ENCODE data around the gene SCN7A.
"Not testable (repeated sequence)": the region's sequence is repeated elsewhere in the genome, so short reads cannot be mapped to it uniquely, and the experiment has no call there.

Gene SCN7A

DNA sequence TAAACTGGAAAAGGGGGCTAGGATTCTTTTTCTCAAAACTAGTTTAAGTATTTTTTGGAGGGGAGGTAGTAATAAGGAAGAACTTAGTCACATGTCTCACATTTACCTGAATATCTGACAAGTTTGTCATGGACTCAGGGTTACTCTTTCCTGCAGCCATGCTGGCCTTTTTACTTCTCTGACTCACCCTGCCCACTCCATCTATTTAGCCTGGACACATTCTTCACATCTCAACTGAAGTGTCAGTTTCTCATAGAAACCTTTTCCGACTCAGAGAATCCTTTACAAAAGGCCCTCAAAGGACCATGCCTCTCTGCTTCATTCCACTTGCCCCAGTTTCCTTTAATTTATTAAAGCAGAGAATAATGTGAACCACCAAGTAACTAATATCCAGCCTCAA, 42.6 kb downstream of the SCN7A start:
- no peak for DNase-seq

DNA sequence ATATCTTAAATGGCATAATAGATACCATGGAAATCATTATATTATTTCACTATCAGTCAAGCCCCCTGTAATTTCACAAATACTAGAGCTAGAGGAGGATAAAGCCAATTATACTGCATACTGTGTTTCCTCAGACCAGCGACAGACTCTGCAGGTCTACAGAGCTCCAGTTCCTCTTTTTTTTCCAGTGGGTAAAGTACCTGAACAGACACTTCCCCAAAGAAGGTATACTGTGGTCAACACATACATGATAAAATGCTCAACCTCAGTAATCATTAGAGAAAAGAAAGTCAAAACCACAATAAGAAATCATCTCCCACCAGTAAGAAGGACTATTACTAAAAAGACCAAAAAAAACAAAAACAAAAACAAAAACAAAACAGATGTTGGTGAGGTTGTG, 44.6 kb downstream of the SCN7A start:
- DNase-seq, result no peak

DNA sequence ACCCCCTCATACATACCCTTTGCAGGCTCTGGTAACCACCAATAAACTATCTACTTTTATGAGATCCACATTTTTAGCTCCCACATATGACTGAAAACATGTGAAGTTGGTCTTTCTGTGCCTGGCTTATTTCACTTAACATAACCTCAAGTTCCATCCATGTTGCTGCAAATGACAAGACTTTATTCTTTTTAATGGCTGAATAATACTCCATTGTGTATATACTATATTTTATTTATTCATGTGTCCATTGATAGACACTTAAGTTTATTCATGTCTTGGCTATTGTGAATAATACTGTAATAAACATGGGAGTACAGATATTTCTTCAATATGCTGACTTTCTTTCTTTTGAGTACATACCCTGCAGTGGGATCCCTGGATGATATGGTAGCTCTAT, 45.9 kb downstream of the SCN7A start:
- no peak for DNase-seq

DNA sequence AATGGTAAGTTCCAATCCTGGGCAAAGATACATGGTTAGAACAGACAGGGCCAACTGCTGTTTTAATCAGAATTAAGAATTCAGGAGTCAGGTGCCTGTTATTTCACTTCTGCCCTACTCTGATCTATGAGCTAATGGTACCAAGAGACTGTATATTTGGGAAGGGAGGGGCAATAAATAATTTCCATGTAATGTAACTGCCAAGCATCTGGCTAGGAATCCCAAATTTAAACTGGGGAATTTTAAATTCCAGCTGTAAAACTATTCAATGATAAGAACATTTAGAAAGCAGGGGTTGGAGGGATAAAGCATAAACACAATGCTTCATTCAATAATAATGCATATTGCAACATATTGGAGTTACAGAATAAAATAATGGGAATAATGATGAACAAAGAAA, 49.7 kb downstream of the SCN7A start:
- no peak for DNase-seq

DNA sequence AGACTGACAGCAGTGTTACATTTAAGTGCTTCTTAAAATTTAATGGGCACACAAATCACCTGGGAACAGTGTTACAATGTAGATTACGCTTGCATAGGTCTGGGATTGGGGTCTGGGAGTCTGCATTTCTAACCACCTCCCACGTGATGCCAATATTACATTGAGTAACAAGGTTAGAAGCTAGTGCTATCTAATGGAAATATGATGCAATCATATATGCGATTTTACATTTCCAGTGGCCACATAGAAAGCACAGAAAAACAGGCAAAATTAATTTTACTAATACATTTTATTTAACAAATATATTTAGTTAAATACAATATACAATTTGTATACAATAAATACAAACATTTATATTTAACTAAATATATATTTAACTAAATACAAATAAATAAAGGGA, 53.7 kb downstream of the SCN7A start:
- DNase-seq, result no peak

DNA sequence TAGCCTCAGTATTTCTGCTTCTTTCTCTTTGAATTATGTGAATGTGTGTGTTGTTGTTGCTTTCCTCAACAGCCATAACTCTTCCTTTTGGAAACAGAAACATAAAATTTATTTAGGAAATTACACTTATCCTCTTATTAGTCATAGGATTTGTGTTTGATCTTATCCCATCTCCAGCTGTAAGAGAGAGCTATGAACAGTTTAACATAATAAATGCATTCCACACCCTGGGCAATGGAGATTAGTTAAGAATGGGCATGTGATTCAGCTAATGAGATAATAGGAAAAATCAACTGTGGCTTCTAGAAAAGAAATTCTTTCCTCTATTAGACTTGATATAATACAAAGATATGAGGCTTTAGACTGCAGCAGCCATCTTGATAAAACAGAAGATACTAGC, 55.0 kb downstream of the SCN7A start:
- DNase-seq, result no peak

DNA sequence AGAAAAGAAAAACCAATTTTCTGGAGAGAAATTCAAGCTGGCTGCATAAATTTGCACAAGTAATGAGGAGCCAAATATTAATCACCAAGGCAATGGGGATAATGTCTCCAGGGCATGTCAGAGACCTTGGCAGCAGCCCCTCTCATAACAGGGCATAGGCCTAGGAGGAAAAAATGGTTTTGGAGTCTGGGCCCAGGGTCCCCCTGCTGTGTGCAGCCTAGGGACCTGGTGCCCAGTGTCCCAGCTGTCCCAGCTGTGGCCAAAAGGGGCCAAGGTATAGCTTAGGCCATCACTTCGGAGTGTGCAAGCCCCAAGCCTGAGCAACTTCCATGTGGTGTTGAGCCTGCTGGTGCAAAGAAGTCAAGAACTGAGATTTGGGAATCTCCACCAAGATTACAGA, 57.1 kb downstream of the SCN7A start:
- no peak for DNase-seq

DNA sequence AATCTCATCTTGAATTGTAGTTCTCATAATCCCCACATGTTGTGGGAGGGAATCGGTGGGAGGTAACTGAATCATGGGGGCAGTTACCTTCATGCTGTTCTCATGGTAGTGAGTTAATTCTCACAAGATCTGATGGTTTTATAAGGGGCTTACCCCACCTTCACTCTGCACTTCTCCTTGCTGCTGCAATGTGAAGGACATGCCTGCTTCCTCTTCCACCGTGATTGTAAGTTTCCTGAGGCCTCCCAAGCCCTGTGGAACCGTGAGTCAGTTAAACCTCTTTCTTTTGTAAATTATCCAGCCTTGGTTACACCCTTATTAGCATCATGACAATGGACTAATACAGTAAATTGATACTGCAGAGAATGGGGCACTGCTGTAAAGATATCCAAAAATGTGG, 57.9 kb downstream of the SCN7A start:
- DNase-seq, result no peak

DNA sequence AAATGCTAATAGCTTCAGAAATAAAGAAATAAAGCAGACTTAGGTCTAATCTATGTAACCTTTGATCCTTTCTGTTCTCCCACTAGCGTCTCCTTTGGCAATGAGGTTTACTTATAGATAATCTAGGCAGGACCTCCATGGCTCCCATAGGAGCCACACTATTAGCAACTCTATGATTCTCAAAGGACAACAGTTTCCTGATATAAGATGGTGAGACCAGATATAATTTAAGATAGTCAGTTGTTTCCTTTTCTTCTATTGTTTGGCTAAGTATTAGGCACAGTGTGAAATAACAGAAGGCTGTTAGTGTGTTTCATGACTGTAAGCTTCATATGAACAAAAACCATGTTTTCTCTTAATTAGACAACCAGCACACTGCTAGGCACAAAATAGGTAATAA, 59.6 kb downstream of the SCN7A start:
- no peak for DNase-seq

DNA sequence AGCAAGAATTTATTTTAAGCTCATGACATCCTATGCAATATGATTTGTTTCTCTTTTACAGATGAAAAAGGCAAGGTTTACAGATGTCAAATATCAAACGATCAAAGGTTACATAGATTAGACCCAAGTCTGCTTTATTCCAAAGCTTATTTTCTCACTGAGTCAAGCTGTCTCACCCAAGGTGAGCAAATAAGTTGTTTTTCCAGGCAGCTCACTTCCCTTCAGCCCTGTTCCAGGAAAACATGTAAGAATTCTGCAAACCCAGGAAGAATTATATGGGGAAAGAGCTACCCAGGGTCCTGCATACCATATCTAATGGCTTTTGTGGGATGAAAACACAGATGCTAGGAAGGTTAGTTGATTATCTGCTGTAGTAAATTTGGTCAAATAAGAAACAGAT, 60.6 kb downstream of the SCN7A start:
- no peak for DNase-seq

DNA sequence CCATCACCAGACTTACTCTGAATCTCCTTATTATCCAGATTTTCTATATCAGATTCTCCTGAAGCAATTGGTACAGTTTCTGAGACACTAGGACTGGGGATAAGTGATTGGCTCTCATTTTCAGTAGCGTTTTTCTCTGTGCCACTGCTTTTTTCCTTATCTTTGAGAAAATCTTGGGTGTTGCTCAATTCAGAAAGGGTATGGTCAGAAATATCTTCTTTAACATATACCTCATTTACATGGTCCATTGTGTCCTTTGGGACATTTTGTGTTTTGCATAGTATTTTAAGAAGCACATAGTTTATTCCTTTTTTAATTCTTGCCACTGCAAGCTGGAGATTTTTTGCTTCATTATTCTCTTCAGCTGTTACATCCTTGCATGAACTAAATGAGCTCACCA, 61.7 kb downstream of the SCN7A start:
- DNase-seq, result no peak

DNA sequence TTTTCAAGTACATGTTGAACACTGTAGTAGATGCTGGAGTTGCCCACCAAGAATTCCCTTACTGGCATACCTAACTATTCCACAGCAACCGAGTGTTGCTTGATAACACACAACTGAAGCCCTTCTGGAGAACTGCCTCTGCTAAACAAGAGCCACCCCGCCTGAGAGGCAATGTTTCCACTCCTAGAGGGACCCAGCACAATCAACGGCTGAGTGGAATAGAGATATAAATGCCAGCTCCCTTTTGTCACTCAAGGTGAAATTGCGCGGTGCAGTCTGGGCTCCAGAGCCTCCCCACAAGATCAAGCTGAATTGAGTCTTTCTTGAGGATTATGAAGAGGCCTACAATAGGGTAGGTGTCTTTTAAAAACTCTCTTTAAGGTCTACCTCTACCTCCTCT, 69.2 kb downstream of the SCN7A start:
- no peak for DNase-seq

DNA sequence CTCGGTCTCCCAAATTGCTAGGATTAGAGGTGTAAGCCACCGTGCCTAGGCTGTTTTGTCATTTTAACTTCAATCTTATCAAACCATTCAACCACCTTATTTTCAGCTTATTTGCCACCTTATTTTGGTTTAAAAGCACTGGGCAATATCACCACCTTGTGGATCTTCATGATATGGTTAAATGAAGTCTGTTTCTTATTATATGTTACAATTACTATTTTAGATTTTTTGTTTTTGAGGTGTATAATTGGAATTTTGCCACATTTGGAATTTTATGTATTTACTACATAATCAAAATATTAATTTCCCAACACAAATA, 74.5 kb downstream of the SCN7A start:
- no peak for DNase-seq

DNA sequence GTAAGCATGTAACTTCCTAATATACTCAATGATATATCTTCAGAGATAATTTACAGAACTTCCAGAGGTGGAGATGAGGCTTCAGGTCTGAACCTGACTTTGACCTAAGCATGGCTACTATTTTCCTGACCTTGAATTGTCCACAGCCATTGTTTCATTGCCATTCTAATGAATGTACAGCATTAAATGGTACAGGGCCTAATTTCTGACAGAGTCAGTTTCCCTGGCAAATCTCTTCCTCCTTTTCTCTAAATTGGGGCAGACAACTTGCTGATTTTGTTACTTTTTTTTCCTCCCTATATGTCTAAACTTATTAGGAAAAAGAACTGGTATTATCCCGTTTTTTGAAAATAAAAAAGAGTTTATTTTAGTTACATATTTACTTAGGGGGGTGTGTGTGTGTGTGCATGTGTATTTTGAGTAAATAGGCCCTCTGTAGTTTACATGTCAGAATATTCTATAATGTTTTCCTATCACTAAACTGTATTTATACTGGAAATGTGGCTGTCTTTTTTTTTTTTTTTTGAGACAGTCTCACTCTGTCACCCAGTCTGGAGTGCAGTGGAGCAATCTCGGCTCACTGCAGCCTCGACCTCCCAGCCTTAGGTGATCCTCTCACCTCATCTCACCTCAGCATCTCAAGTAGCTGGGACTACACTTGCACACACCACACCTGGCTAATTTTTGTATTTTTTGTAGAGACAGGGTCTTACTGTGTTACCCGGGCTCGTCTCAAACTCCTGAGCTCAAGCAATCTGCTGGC, 75.0 kb downstream of the SCN7A start:
- DNase-seq, result no peak

DNA sequence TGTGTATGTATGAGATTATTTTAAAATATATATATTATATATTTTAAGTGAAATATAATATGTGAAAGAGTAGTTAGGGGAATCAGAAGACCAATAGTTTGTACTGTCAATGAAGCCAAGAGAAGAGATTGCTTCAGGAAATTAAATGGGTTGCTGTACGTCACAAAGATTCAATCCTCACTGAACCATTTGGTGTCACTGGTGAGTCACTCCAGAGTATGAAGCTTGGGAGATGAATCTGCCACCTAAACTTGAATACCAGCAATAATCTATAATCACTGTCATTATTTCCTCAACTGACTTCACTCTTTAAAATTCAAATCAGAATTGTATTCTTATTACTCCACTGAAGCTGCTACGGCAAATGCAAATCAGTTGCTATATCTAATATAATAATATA, 76.4 kb downstream of the SCN7A start:
- DNase-seq, result peak; percentile 1

DNA sequence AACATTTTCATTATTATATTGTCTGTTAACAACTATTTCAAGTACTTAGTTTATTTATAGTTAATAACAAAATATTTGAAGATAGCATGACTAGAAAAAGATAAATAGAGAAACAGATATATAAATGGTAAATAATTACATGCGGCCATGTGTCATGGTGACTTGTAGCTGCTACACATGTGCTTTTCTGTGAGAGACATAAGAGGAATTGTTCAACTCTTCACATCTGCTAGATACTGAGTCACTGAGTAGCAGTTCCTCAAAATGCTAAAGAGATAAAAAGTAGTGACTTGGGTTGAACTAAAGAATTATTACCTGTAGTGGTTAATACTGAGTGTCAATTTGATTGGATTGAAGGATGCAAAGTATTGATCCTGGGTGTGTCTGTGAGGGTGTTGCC, 80.8 kb downstream of the SCN7A start:
- no peak for DNase-seq

DNA sequence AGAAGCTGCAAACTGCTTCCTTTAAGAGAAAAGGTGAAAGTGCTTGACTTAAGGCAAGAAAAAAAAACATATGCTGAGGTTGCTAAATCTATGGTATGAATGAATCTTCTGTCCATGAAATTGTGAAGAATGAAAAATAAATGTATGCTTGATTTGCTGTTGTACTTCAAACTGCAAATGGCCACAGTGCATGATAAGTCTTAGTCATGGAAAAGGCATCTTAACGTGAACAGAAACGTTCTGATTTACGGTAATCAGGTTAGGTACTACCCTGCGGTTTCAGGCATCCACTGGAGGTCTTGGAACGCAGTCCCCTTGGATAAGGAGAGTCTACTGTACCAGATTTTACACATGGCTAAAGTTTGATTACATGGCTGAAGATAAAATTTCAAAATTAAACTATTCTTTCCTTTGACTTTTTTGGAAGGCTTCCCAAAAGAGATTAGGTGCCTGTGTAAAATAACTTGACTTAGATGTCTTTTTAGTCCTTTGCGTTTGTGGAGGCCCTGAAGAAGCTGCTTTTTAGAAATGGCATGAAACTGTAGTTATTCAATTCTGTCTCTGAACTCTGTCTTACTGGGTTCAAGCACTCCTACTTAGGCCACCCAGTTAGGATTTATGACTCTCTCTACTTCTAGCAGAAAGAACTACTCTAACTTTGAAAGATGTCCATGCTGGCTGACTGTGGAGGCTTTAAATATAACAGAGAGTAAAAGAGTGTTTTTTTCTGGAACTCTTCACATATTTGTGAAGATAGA, 82.4 kb downstream of the SCN7A start:
- no peak for DNase-seq

DNA sequence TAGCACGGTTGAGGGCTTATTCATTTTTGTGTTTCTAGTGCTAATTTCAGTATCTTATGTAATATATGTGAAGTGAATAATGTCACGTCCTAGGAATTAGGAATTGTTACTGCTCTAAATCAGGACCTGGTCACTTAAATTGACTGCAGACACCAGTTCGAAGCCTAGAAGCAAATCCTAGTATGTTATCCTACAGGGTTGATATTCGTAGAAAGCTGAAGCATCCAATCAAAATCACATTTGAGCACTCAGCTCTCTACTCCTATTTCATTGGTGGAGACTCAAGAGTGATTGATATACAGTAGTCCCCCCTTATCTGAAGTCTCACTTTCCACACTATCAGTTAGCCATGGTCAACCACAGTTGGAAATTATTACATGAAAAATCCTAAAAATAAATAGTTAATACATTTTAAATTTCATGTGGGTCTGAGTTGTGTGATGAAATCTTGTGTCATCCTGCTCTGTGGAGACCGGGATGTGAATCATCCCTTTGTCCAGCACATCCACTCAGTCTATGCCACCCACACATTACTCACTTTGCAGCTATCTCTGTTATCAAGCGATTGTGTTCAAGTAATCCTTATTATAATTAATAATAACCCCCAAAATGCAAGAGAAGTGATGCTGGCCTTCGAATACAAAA, 83.1 kb downstream of the SCN7A start:
- no peak for DNase-seq

DNA sequence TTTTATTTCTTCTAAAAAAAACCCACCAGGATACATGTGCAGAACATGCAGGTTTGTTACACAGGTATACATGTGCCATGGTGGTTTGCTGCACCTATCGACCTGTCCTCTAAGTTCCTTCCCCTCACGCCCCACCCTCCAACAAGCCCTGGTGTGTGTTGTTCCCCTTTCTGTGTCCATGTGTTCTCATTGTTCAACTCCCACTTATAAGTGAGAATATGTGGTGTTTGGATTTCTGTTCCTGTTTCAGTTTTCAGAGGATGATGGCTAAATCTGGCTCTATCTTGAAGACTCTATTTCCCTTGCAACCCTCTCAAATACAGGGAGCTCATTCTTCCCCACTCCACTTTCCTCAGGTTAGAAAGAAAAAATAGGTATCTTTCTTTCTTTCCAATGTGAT, 86.3 kb downstream of the SCN7A start:
- not testable (repeated sequence) for DNase-seq

DNA sequence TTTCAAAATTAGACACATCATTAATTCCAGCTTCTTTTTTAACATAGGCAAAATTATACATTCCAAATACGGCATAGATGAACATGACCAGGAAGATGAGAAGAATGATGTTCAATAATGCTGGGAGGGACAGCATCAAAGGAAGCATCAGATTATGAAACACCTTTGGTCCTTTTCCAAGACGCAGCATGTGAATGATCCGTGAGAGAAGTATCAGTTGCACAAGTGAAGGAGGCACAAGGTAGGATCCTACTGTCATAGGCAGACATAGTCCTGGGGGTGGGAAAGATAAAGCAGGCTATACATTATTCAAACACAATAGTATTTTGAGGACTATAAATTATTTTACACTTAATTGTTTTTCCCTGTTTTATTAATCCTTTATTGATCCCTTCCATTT, 87.7 kb downstream of the SCN7A start:
- DNase-seq, result no peak

DNA sequence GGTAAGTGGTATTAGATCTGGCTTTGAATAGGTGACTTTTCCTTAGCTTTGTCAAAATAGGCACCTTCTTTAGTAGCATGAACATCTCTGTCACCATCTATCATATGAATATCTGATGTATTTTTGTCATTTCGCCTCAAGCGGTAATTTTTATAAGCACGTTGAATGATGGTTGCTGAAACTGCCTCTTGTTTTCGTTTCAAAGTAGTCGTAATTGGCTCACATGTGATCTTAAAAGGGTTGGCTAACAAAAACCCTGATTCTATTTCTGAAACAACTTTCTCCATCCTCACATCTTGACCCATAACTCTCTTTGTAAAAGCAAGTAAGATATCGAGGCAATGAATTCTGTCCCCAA, 88.5 kb downstream of the SCN7A start:
- DNase-seq, result no peak

DNA sequence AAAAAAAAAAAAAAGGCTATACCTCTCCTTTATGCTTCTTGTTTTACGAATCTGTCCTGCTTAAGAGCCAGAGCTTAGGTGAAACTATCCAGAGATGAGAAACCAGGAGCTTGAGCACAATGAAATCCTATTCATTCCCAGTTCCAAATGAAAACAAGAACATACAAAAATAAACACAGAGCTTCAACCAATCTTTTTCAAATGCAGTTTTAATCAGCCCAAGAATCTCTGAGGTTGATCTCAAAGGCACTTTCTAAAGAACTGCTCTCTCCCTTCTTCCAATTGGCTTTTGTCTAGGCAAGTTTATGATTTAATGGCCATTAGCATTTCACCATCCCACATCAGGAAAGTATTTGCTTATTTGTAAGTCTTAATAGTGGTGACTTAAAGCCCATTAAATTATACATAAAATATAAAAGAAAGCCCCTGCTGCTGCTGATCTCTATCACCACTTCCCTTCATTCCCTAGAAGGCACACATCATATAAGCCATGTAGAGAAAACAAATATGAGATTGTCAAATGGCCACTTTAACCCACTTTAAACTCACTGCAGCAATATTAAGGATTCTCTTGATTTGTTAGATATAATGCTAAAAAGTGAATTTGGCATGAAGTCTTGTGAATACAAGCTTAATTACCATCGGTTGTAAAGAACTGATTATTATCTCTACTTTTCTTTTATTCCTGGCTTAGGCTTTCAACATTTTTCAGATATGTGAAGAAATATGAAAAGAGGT, 89.0 kb downstream of the SCN7A start:
- DNase-seq, result no peak

DNA sequence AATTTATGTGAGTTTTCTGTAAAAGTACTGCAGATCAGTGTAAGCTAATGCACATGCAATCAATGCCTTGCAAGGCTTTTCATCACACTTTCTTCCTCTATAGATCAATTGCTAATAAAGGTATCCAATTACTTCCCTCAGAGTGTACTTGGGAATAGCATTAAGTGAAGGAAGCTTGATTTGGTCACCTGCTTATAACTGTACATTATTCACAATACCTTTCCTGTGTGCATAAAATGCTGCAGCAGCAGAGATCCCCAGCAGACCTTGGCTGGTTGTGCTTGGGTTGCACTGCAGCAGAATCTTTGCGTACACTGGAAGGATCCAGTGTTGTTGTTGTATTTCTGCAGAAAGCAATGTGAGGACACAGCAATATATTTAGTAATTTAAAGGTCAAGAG, 99.8 kb downstream of the SCN7A start:
- no peak for DNase-seq

DNA sequence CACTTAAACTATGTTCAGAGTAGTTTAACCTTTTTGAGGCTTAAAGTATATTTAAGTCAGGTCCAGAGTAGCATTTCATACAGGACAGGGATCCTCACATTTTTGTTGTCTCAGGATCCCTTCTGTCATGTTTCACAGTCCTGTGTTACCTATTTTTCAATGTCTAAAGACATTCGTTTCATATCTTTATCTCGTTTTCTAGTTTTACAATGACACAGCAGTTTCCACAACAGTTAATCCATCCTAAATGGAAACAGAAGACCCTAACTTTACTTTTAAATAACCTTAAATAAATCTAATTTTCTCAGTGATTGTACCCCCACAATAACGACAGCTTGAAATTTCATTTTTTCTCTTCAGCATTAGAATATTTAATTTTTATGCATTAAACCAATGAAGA, 101.0 kb downstream of the SCN7A start:
- no peak for DNase-seq
